ENCODE data around the gene PIK3R2.

PIK3R2 gene

DNA sequence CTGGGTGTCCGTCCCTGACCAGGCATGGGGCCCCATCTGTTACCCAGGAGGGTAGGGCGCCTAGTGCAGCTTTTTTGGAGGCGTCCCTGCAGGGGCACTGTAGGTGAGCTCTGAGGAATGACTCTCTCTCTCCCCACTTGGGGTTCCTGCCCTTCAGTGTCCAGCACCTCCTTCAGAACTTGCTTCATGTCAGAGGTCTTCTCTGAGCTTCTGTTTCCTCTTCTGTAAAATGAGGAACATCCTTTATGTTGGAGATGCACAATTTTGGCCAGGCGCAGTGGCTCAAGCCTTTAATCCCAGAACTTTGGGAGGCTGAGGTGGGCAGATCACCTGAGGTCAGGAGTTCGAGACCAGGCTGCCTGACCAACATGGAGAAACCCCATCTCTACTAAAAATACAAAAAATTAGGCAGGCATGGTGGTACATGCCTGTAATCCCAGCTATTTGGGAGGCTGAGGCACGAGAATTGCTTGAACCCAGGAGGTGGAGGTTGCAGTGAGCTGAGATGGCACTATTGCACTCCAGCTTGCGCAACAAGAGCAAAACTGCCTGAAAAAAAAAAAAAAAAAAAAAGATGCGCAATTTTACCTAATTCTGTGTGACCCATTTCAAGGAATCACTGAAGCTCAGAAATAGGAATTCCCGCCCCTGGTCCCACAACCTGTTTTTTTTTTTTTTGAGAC is 15.2 kb upstream of the PIK3R2 start:
- H3K27ac Mint-ChIP-seq = no peak overlapping the region
- H3K4me3 Mint-ChIP-seq = no peak overlapping the region
- no peaks in the 10 kb centered on the region for H3K9me3 Mint-ChIP-seq
- H3K36me3 Mint-ChIP-seq (ENCODE audit: low read depth) = peaks cover 36% of the 10 kb centered on the region
- no peaks in the 10 kb centered on the region for H3K27me3 Mint-ChIP-seq
- no peaks in the 10 kb centered on the region for H3K4me1 Mint-ChIP-seq (ENCODE audit: low read depth)

- H3K4me1 Mint-ChIP-seq (ENCODE audit: low read depth) = no peaks in the 10 kb centered on the region
- no peaks in the 10 kb centered on the region for H3K27me3 Mint-ChIP-seq
- no peaks in the 10 kb centered on the region for H3K9me3 Mint-ChIP-seq
- H3K36me3 Mint-ChIP-seq (ENCODE audit: low read depth) = peaks cover 36% of the 10 kb centered on the region
- H3K27ac Mint-ChIP-seq = no peak overlapping the region
- no peak overlapping the region for H3K4me3 Mint-ChIP-seq
Measured at GRCh38 chr19:18140473-18140872, 12.5 kb upstream of the PIK3R2 start.

DNA sequence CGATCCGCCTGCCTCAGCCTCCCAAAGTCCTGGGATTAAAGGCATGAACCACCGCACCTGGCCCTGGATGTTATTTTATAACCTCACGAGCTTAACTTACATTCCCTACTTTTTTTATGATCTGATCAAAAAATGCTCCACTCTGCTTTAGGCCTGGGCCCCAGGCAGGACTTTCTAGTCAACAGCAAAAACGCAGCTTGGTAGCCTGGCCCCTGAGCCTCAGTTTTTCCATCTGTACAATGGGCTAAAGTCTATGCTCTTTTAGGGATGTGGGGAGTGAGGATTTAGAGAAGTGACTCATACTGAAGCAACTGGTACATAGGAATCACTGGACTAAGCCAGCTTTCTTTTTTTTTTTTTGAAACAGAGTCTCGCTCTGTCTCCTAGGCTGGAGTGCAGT is 11.9 kb upstream of the PIK3R2 start:
- Mint-ChIP-seq H3K27ac (no peak overlapping the region), H3K27me3 (no peaks in the 10 kb centered on the region), H3K9me3 (no peaks in the 10 kb centered on the region), H3K36me3 (ENCODE audit: low read depth) (peaks cover 30% of the 10 kb centered on the region), H3K4me1 (ENCODE audit: low read depth) (no peaks in the 10 kb centered on the region), H3K4me3 (no peak overlapping the region)

DNA sequence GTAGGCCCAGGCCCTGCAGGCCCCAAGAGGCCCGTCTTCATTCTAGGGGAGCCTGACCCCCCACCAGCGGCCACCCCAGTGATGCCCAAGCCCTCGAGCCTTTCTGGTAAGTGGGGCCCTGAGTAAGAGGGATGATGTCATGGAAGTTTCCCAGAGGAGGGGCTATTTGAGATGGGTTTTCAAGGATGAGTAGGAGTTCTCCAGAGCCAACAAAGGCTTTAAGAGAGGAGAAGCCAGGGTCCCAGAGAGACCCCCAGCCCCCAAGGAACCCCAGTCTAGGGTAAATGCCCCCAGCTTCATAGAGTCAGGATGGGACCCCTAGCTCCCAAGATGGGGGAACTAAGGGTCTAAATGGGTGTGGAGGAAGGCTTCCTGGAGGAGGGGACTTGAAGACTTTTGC is 9.1 kb upstream of the PIK3R2 start:
- Mint-ChIP-seq H3K4me1 (ENCODE audit: low read depth) (no peaks in the 10 kb centered on the region), H3K4me3 (no peak overlapping the region), H3K27ac (no peak overlapping the region), H3K9me3 (no peaks in the 10 kb centered on the region), H3K36me3 (ENCODE audit: low read depth) (peaks cover 32% of the 10 kb centered on the region), H3K27me3 (no peaks in the 10 kb centered on the region)

DNA sequence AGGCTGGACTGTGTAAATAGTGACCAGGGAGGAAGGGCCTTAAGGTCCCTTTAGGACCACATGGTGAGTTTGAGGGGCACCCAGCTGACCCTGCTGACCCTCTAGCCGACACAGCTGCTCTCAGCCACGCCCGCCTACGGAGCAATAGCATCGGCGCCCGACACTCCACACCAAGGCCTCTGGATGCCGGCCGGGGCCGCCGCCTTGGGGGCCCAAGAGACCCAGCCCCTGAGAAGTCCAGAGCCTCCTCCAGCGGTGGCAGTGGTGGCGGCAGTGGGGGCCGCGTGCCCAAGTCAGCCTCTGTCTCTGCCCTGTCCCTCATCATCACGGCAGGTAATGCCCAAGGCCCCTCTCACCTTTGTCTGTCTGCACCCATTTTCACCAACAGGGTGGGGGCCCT is 8.6 kb upstream of the PIK3R2 start:
- Mint-ChIP-seq H3K4me1 (ENCODE audit: low read depth) (no peaks in the 10 kb centered on the region), H3K27ac (no peak overlapping the region), H3K4me3 (no peak overlapping the region), H3K9me3 (no peaks in the 10 kb centered on the region), H3K27me3 (no peaks in the 10 kb centered on the region), H3K36me3 (ENCODE audit: low read depth) (peaks cover 29% of the 10 kb centered on the region)

DNA sequence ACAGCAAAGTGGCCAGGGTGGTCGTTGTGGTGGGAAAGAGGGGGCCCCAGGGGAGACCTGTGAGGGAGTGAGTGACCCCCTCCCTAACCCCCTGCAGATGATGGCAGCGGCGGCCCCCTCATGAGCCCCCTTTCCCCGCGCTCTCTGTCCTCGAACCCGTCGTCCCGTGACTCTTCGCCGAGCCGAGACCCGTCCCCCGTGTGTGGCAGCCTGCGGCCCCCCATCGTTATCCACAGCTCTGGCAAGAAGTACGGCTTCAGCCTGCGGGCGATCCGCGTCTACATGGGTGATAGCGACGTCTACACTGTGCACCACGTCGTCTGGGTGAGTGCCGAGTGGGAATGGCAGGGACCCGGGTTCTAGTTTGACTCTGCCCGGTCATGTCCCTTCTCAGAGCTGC is 8.1 kb upstream of the PIK3R2 start:
- Mint-ChIP-seq H3K36me3 (ENCODE audit: low read depth) (peaks cover 29% of the 10 kb centered on the region), H3K4me1 (ENCODE audit: low read depth) (no peaks in the 10 kb centered on the region), H3K27me3 (no peaks in the 10 kb centered on the region), H3K9me3 (no peaks in the 10 kb centered on the region), H3K27ac (no peak overlapping the region), H3K4me3 (no peak overlapping the region)

DNA sequence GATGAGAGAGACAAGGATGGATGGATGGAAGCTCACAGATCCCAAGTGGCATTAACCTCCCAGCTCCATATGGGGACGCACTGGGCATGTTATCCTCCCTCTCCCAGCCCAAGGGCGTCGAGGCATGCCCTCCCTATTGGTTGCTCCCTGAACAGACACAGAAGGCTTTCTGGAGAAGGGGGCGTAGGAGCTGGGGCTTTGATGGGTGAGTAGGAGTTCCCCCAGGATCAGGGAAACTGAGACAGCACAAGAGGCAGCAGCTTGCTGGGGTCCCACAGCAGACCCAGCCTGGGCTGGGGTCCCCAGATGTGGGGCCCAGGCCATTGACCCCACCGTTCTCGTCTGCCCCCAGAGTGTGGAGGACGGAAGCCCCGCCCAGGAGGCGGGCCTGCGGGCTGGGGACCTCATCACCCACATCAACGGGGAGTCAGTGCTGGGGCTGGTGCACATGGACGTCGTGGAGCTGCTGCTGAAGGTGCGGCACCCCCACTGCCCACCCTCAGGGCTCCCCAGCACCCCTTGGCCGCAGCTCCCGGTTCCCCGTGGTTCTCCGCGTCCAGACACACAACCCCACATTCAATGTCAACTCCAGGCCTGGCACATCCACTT is 7.5 kb upstream of the PIK3R2 start:
- H3K4me3 Mint-ChIP-seq = no peak overlapping the region
- no peaks in the 10 kb centered on the region for H3K9me3 Mint-ChIP-seq
- peaks cover 25% of the 10 kb centered on the region for H3K36me3 Mint-ChIP-seq (ENCODE audit: low read depth)
- H3K4me1 Mint-ChIP-seq (ENCODE audit: low read depth) = no peaks in the 10 kb centered on the region
- H3K27ac Mint-ChIP-seq = no peak overlapping the region
- H3K27me3 Mint-ChIP-seq = no peaks in the 10 kb centered on the region

DNA sequence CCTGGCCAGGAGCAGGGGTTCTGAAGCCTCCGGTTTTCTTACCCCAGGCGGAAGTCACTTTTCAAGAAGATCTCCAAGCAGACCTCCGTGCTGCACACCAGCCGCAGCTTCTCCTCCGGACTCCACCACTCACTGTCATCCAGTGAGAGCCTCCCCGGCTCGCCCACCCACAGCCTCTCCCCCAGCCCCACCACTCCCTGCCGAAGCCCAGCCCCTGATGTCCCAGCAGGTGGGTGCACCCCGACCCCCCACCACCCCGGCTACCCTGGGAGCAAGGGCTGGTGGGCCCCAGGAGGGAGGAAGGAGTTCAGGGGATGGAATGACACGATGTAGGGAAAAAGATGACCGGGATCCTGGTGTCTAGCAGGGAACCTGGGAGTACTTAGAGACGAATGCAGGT is 5.6 kb upstream of the PIK3R2 start:
- Mint-ChIP-seq H3K27ac (no peak overlapping the region), H3K36me3 (ENCODE audit: low read depth) (peaks cover 19% of the 10 kb centered on the region)

DNA sequence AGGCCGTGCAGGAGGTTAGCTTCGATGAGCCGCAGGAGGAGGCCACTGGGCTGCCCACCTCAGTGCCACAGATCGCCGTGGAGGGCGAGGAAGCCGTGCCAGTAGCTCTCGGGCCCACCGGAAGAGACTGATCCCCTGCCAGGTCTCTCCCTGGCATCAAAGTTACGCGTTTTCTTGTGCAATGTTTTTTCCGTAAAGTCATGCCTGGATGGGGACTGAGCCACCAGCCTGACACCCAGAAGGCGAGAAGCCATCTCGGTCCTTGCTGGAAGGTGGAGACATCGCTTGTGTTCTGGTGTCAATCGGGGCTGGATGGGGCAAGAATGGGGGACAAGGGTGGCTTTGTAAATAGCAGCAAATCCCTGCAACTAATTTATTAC is 3.4 kb upstream of the PIK3R2 start:
- Mint-ChIP-seq H3K9me3 (no peaks in the 10 kb centered on the region), H3K27ac (no peak overlapping the region), H3K36me3 (ENCODE audit: low read depth) (peaks cover 14% of the 10 kb centered on the region), H3K27me3 (no peaks in the 10 kb centered on the region), H3K4me1 (ENCODE audit: low read depth) (peaks cover 25% of the 10 kb centered on the region), H3K4me3 (no peak overlapping the region)

More for the DNA sequence above, 5.6 kb upstream of the PIK3R2 start:
- Mint-ChIP-seq H3K4me1 (ENCODE audit: low read depth) (peaks cover 16% of the 10 kb centered on the region), H3K27me3 (no peaks in the 10 kb centered on the region), H3K9me3 (no peaks in the 10 kb centered on the region), H3K4me3 (no peak overlapping the region)

- peak overlapping the region; percentile 97 for H3K27ac Mint-ChIP-seq
- peak overlapping the region; percentile 83 for H3K4me3 Mint-ChIP-seq
- no peaks in the 10 kb centered on the region for H3K9me3 Mint-ChIP-seq
- peaks cover 26% of the 10 kb centered on the region for H3K4me1 Mint-ChIP-seq (ENCODE audit: low read depth)
- peaks cover 7% of the 10 kb centered on the region for H3K36me3 Mint-ChIP-seq (ENCODE audit: low read depth)
- H3K27me3 Mint-ChIP-seq = no peaks in the 10 kb centered on the region
Measured at GRCh38 chr19:18150776-18151624, 2.0 kb upstream of the PIK3R2 start.

DNA sequence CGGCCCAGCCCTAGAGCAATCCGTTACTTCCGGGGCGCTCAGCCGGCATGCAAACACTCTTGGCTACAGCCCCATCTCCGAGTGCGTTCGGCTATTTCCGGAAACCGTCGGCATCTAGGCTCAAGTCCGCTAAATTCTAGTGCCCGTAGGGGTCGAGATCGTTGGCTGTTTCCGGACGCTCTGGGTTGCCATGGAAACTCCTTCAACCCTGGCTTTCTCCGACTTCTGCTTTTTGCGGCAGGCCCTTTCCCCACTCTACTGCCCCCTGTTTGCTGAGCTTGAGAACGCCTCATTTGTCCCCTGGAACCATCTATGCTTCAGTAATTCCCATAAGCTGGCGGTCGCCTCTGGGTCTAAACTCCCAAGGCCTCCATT is 534 bp upstream of the PIK3R2 start:
- Mint-ChIP-seq H3K27ac (peak overlapping the region; percentile 97), H3K27me3 (no peaks in the 10 kb centered on the region), H3K4me1 (ENCODE audit: low read depth) (peaks cover 26% of the 10 kb centered on the region), H3K36me3 (ENCODE audit: low read depth) (no peaks in the 10 kb centered on the region), H3K9me3 (no peaks in the 10 kb centered on the region), H3K4me3 (peak overlapping the region; percentile 83)

DNA sequence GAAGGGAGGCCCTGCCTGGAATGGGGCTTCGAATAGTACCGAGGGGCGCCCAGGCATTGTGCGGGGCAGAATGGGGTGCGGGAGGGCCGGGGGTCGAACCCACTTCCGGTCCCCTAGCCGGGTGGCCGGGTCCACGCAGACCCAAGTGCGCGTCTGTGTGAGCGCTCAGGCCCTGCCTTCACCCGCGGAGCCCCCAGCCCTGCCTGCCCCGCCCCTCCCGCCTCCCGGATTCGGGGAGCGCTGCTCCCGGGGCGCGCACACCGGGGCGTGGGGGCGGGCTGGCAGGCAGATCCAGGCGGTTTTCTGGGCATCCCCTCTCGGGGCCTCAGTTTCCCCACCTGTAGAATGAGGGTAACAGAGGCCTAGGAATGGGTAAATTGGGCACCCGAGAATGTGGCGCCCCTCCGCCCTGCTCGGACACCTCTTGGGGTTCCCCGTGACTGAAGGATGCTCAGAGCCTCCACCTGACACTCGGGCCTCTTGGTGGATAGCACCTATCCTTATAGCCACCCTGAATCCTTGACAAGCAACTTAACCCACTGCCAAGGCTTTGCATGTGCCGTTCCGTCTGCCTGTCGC is 682 bp downstream of the PIK3R2 start:
- H3K27ac Mint-ChIP-seq = peak overlapping the region; percentile 81
- H3K9me3 Mint-ChIP-seq = no peaks in the 10 kb centered on the region
- H3K36me3 Mint-ChIP-seq (ENCODE audit: low read depth) = no peaks in the 10 kb centered on the region
- no peaks in the 10 kb centered on the region for H3K27me3 Mint-ChIP-seq
- H3K4me3 Mint-ChIP-seq = peak overlapping the region; percentile 89
- H3K4me1 Mint-ChIP-seq (ENCODE audit: low read depth) = peaks cover 26% of the 10 kb centered on the region

- Mint-ChIP-seq H3K27me3 (no peaks in the 10 kb centered on the region), H3K27ac (no peak overlapping the region), H3K4me3 (no peak overlapping the region), H3K4me1 (ENCODE audit: low read depth) (peaks cover 28% of the 10 kb centered on the region), H3K9me3 (no peaks in the 10 kb centered on the region), H3K36me3 (ENCODE audit: low read depth) (peaks cover 3% of the 10 kb centered on the region)
Measured at GRCh38 chr19:18155095-18156087, 2.4 kb downstream of the PIK3R2 start.

- H3K9me3 Mint-ChIP-seq = no peaks in the 10 kb centered on the region
- H3K27me3 Mint-ChIP-seq = no peaks in the 10 kb centered on the region
- H3K36me3 Mint-ChIP-seq (ENCODE audit: low read depth) = peaks cover 4% of the 10 kb centered on the region
- H3K4me3 Mint-ChIP-seq = no peak overlapping the region
- no peak overlapping the region for H3K27ac Mint-ChIP-seq
- peaks cover 28% of the 10 kb centered on the region for H3K4me1 Mint-ChIP-seq (ENCODE audit: low read depth)
Measured at GRCh38 chr19:18156268-18156667, 3.3 kb downstream of the PIK3R2 start.
